H9 (cell line): ENCODE results near the gene POP4. TPM values are rescaled to one million over a fixed set of nuclear protein-coding genes. Genes with fewer than 3 reads are reported as not detected.

Source experiments
- DNase-seq: peaks from one replicate; pipeline ENCODE4 v3.0.0-alpha.2; 2017
- H2AFZ ChIP-seq: one replicate; pipeline ENCODE4 v1.6.1; 2013; ENCODE audit warnings: mild to moderate bottlenecking, low read length, control low read depth, moderate library complexity
- H2AK5ac ChIP-seq: 2 replicates; pipeline ENCODE4 v1.6.1; 2013; ENCODE audit warnings: low read length, control low read depth, mixed read lengths; ENCODE audit not compliant: insufficient read length
- H2BK120ac ChIP-seq: one replicate; pipeline ENCODE4 v1.6.1; 2013; ENCODE audit warnings: low read depth, mild to moderate bottlenecking, low read length, control low read depth, inconsistent platforms; ENCODE audit not compliant: poor library complexity, severe bottlenecking
- H2BK12ac ChIP-seq: 2 replicates; pipeline ENCODE4 v1.6.1; 2013; ENCODE audit warnings: low read length, control low read depth, mixed read lengths, low read depth; ENCODE audit not compliant: insufficient read length
- H2BK15ac ChIP-seq: 2 replicates; pipeline ENCODE4 v1.6.1; 2013; ENCODE audit warnings: low read depth, low read length, control low read depth
- H2BK20ac ChIP-seq: one replicate; pipeline ENCODE4 v1.6.1; 2013; ENCODE audit warnings: low read depth, mild to moderate bottlenecking, low read length, control low read depth, inconsistent platforms; ENCODE audit not compliant: poor library complexity, severe bottlenecking
- H2BK5ac ChIP-seq: 2 replicates; pipeline ENCODE4 v1.6.1; 2013; ENCODE audit warnings: low read length, control low read depth, mixed read lengths; ENCODE audit not compliant: insufficient read length
- H3K14ac ChIP-seq: 2 replicates; pipeline ENCODE4 v1.6.1; 2013; ENCODE audit warnings: low read length, control low read depth; ENCODE audit not compliant: insufficient read depth
- H3K18ac ChIP-seq: 2 replicates; pipeline ENCODE4 v1.6.1; 2013; ENCODE audit warnings: low read depth, mild to moderate bottlenecking, mixed read lengths, low read length, control low read depth; ENCODE audit not compliant: insufficient read length
- H3K23ac ChIP-seq: 2 replicates; pipeline ENCODE4 v1.6.1; 2013; ENCODE audit warnings: low read length, control low read depth, mixed read lengths, low read depth; ENCODE audit not compliant: insufficient read length
- H3K23me2 ChIP-seq: 2 replicates; pipeline ENCODE4 v1.6.1; 2013; ENCODE audit warnings: low read depth, mild to moderate bottlenecking, mixed read lengths, low read length, control low read depth; ENCODE audit not compliant: insufficient read length, poor library complexity, severe bottlenecking
- H3K27ac ChIP-seq: 2 replicates; pipeline ENCODE4 v1.5.1; 2013; ENCODE audit warnings: low read length, control low read depth, mixed read lengths, low read depth; ENCODE audit not compliant: insufficient read length
- H3K27me3 ChIP-seq: 2 replicates; pipeline ENCODE4 v1.6.1; 2013; ENCODE audit warnings: low read length, control low read depth, inconsistent platforms; ENCODE audit not compliant: insufficient read depth
- H3K4ac ChIP-seq: 2 replicates; pipeline ENCODE4 v1.6.1; 2013; ENCODE audit warnings: low read depth, mild to moderate bottlenecking, control low read depth, inconsistent platforms, low read length, moderate library complexity
- H3K4me1 ChIP-seq: 2 replicates; pipeline ENCODE4 v1.6.1; 2013; ENCODE audit warnings: low read length, control low read depth, inconsistent platforms; ENCODE audit not compliant: insufficient read depth
- H3K4me2 ChIP-seq: 2 replicates; pipeline ENCODE4 v1.6.1; 2013; ENCODE audit warnings: low read length, control low read depth, mixed read lengths; ENCODE audit not compliant: insufficient read length, insufficient read depth
- H3K56ac ChIP-seq: 2 replicates; pipeline ENCODE4 v1.6.1; 2013; ENCODE audit warnings: low read depth, mild to moderate bottlenecking, mixed read lengths, low read length, control low read depth; ENCODE audit not compliant: insufficient read length
- H3K79me1 ChIP-seq: 2 replicates; pipeline ENCODE4 v1.6.1; 2013; ENCODE audit warnings: low read depth, mild to moderate bottlenecking, moderate library complexity, low read length, control low read depth, inconsistent platforms; ENCODE audit not compliant: insufficient read depth, poor library complexity, severe bottlenecking
- H3K79me2 ChIP-seq: 2 replicates; pipeline ENCODE4 v1.6.1; 2013; ENCODE audit warnings: low read length, control low read depth, inconsistent platforms; ENCODE audit not compliant: insufficient read depth
- H3K9ac ChIP-seq: 2 replicates; pipeline ENCODE4 v1.6.1; 2013; ENCODE audit warnings: low read length, control low read depth, mixed read lengths; ENCODE audit not compliant: insufficient read length; ENCODE audit errors: extremely low read depth
- H3K9me3 ChIP-seq: one replicate; pipeline ENCODE4 v1.6.1; 2013; ENCODE audit warnings: low read depth, low read length, inconsistent platforms; ENCODE audit not compliant: control insufficient read depth
- H3T11ph ChIP-seq: one replicate; pipeline ENCODE4 v1.6.1; 2013; ENCODE audit warnings: mild to moderate bottlenecking, low read length, control low read depth, inconsistent platforms
- H4K20me1 ChIP-seq: one replicate; pipeline ENCODE4 v1.6.1; 2013; ENCODE audit not compliant: control insufficient read depth, insufficient read length, insufficient read depth
- H4K5ac ChIP-seq: 2 replicates; pipeline ENCODE4 v1.6.1; 2013; ENCODE audit warnings: low read depth, mild to moderate bottlenecking, mixed read lengths, low read length, control low read depth; ENCODE audit not compliant: insufficient read length
- H4K8ac ChIP-seq: replicated peaks from 2 replicates; pipeline ENCODE4 v1.6.1; 2013; ENCODE audit warnings: low read length, control low read depth, mixed read lengths, low read depth; ENCODE audit not compliant: insufficient read length
- H4K91ac ChIP-seq: 2 replicates; pipeline ENCODE4 v1.6.1; 2013; ENCODE audit warnings: low read depth, mild to moderate bottlenecking, moderate library complexity, mixed read lengths, low read length, control low read depth; ENCODE audit not compliant: insufficient read length
- H3K27ac Mint-ChIP-seq, 3 experiments: 2 replicates in 2 of 3; 3 replicates in 1 of 3; pipeline ENCODE4 v1.8.0; 2020 to 2021; ENCODE audit warnings: mixed read lengths in 3 of 3, mild to moderate bottlenecking in 1 of 3, moderate library complexity in 1 of 3
- H3K27me3 Mint-ChIP-seq: 2 replicates; pipeline ENCODE4 v1.8.0; 2021; ENCODE audit warnings: low read depth, mild to moderate bottlenecking, moderate library complexity, mixed read lengths
- H3K36me3 Mint-ChIP-seq, 3 experiments: 2 replicates in 2 of 3; 3 replicates in 1 of 3; pipeline ENCODE4 v1.8.0; 2020 to 2021; ENCODE audit warnings: low read depth in 3 of 3, mixed read lengths in 3 of 3; ENCODE audit not compliant: insufficient read depth in 1 of 3
- H3K4me1 Mint-ChIP-seq, 2 experiments: 2 replicates each; pipeline ENCODE4 v1.8.0; 2020; ENCODE audit warnings: mixed read lengths in 2 of 2
- H3K4me3 Mint-ChIP-seq, 2 experiments: 2 replicates in 1 of 2; 3 replicates in 1 of 2; pipeline ENCODE4 v1.8.0; 2020 to 2021; ENCODE audit warnings: mild to moderate bottlenecking in 2 of 2, mixed read lengths in 2 of 2, moderate library complexity in 1 of 2
- H3K9me3 Mint-ChIP-seq, 2 experiments: 2 replicates in 1 of 2; 3 replicates in 1 of 2; pipeline ENCODE4 v1.8.0; 2020; ENCODE audit warnings: mild to moderate bottlenecking in 2 of 2, mixed read lengths in 2 of 2, moderate library complexity in 1 of 2
- CTCF ChIP-seq: fragments of 200-600 bp; sonication (generic); conservative IDR thresholded peaks from 3 replicates; pipeline ENCODE4 v1.8.0; 2021; ENCODE audit warnings: antibody characterized with exemption, mild to moderate bottlenecking
- WGBS: extraction: QIAGEN DNeasy Blood & Tissue Kit; methylation state at CpG from one replicate; pipeline ENCODE4 v1.1.7; 2013; ENCODE audit warnings: missing lambda C conversion rate, low lambda C conversion rate, mixed read lengths; ENCODE audit not compliant: insufficient read length; ENCODE audit errors: extremely low coverage; 5-methylcytosine and 5-hydroxymethylcytosine counted together
- total RNA-seq: library from RNA; stranded (reverse); gene quantifications from 2 replicates; pipeline ENCODE4 v1.2.1, GENCODE V29; 2021

Gene POP4
- total RNA-seq, 1 experiment from 2014 or later: 51.4 TPM

GRCh38 chr19:29617366-29618266 lies 11.5 kb downstream of the POP4 start:
- no peak overlapping the region for H2AFZ ChIP-seq
- no peak for DNase-seq
- no peak overlapping the region for H3T11ph ChIP-seq
- no peak overlapping the region for H3K4ac ChIP-seq
- H3K23me2 ChIP-seq: no peaks in the 10 kb centered on the region
- Mint-ChIP-seq H3K36me3 (peaks cover 14 to 29% (median 21%) of the 10 kb centered on the region in 3 experiments), H3K9me3 (no peaks in the 10 kb centered on the region), H3K4me1 (no peaks in the 10 kb centered on the region), H3K4me3 (no peak overlapping the region), H3K27ac (peak overlapping the region in 2 of 3 experiments; percentile 14 to 91; a peak in 2 of 7 replicates), H3K27me3 (no peaks in the 10 kb centered on the region; the same call in 1 of the 2 replicates)
- H3K27me3 ChIP-seq: no peaks in the 10 kb centered on the region
- H3K27ac ChIP-seq: no peak overlapping the region
- no peak overlapping the region for H3K14ac ChIP-seq
- H2BK120ac ChIP-seq: no peak overlapping the region
- H2AK5ac ChIP-seq: no peak overlapping the region
- H2BK15ac ChIP-seq: no peak overlapping the region
- H3K23ac ChIP-seq: no peak overlapping the region
- H2BK20ac ChIP-seq: no peak overlapping the region
- H3K56ac ChIP-seq: no peak overlapping the region
- no peak overlapping the region for H4K91ac ChIP-seq
- no peak overlapping the region for H4K8ac ChIP-seq
- H3K4me2 ChIP-seq: no peak overlapping the region
- WGBS: no CpG with 5 or more reads among the region's 16 CpGs
- no peak for TF ChIP-seq CTCF
- H3K18ac ChIP-seq: no peak overlapping the region
- H4K20me1 ChIP-seq: no peaks in the 10 kb centered on the region
- no peak overlapping the region for H3K9ac ChIP-seq
- H3K4me1 ChIP-seq: no peaks in the 10 kb centered on the region
- no peaks in the 10 kb centered on the region for H3K79me1 ChIP-seq
- no peak overlapping the region for H2BK5ac ChIP-seq
- no peak overlapping the region for H2BK12ac ChIP-seq
- H3K9me3 ChIP-seq: no peaks in the 10 kb centered on the region
- no peak overlapping the region for H4K5ac ChIP-seq
- H3K79me2 ChIP-seq: no peaks in the 10 kb centered on the region
